ENCODE data around the gene FBXO15.

The FBXO15 gene

GRCh38 chr18:74116633-74117554, 30.7 kb downstream of the FBXO15 start:
- DNase-seq (ENCODE audit: low read depth in 1 of 2, low spot score in 1 of 2) = no peak

GRCh38 chr18:74115046-74115445, 32.6 kb downstream of the FBXO15 start:
- DNase-seq (ENCODE audit: low read depth in 1 of 2, low spot score in 1 of 2) = no peak

GRCh38 chr18:74114116-74114515, 33.5 kb downstream of the FBXO15 start:
- no peak for DNase-seq (ENCODE audit: low read depth in 1 of 2, low spot score in 1 of 2)

GRCh38 chr18:74113711-74114110, 33.9 kb downstream of the FBXO15 start:
- no peak for DNase-seq (ENCODE audit: low read depth in 1 of 2, low spot score in 1 of 2)

GRCh38 chr18:74110976-74111375, 36.7 kb downstream of the FBXO15 start:
- DNase-seq (ENCODE audit: low read depth in 1 of 2, low spot score in 1 of 2) = no peak

GRCh38 chr18:74110149-74110548, 37.5 kb downstream of the FBXO15 start:
- DNase-seq (ENCODE audit: low read depth in 1 of 2, low spot score in 1 of 2) = no peak

GRCh38 chr18:74108460-74108859, 39.2 kb downstream of the FBXO15 start:
- no peak for DNase-seq (ENCODE audit: low read depth in 1 of 2, low spot score in 1 of 2)

GRCh38 chr18:74097803-74098202, 49.8 kb downstream of the FBXO15 start:
- DNase-seq (ENCODE audit: low read depth in 1 of 2, low spot score in 1 of 2) = no peak

- DNase-seq (ENCODE audit: low read depth in 1 of 2, low spot score in 1 of 2) = no peak
These were observed 54.7 kb downstream of the FBXO15 start for GRCh38 chr18:74092922-74093321.

- no peak for DNase-seq (ENCODE audit: low read depth in 1 of 2, low spot score in 1 of 2)
These were observed 63.3 kb downstream of the FBXO15 start for GRCh38 chr18:74084184-74084855.

- DNase-seq (ENCODE audit: low read depth in 1 of 2, low spot score in 1 of 2) = no peak
These were observed 64.1 kb downstream of the FBXO15 start for GRCh38 chr18:74083557-74083952.

- DNase-seq (ENCODE audit: low read depth in 1 of 2, low spot score in 1 of 2) = no peak
These were observed 64.7 kb downstream of the FBXO15 start for GRCh38 chr18:74082742-74083556.

GRCh38 chr18:74081966-74082741, 65.5 kb downstream of the FBXO15 start:
- DNase-seq (ENCODE audit: low read depth in 1 of 2, low spot score in 1 of 2) = peak; percentile 27 to 33

- no peak for DNase-seq (ENCODE audit: low read depth in 1 of 2, low spot score in 1 of 2)
These were observed 69.4 kb downstream of the FBXO15 start for GRCh38 chr18:74078257-74078656.

- DNase-seq (ENCODE audit: low read depth in 1 of 2, low spot score in 1 of 2) = no peak
These were observed 72.7 kb downstream of the FBXO15 start for GRCh38 chr18:74074668-74075564.

GRCh38 chr18:74073957-74074667, 73.5 kb downstream of the FBXO15 start:
- DNase-seq (ENCODE audit: low read depth in 1 of 2, low spot score in 1 of 2) = no peak

- DNase-seq (ENCODE audit: low read depth in 1 of 2, low spot score in 1 of 2) = no peak
These were observed 78.2 kb downstream of the FBXO15 start for GRCh38 chr18:74069178-74070050.

GRCh38 chr18:74068296-74068695, 79.3 kb downstream of the FBXO15 start:
- DNase-seq (ENCODE audit: low read depth in 1 of 2, low spot score in 1 of 2) = no peak

Measured in activated T-helper 1 cell treated with anti-CD3 and anti-CD28 coated beads, Interleukin-2, amount 50 U/mL, for 16 hours (primary cell).